Measurements from ENCODE around the gene CALCB.

The CALCB gene

GRCh38 chr11:15119352-15119751 is 46.0 kb downstream of the CALCB start:
- peak; percentile 50 for DNase-seq

GRCh38 chr11:15119826-15120225 is 46.4 kb downstream of the CALCB start:
- DNase-seq = no peak

GRCh38 chr11:15123849-15124248 is 50.5 kb downstream of the CALCB start:
- DNase-seq = no peak

- no peak for DNase-seq
These were observed 51.1 kb downstream of the CALCB start for GRCh38 chr11:15124528-15124927.

- no peak for DNase-seq
These were observed 53.9 kb downstream of the CALCB start for GRCh38 chr11:15127341-15127740.
